NCI-H774 (cell line): ENCODE results near the gene RELCH.

Source experiments
- DNase-seq: peaks from one replicate; lab custom pipeline; 2025; lab: John Stamatoyannopoulos, UW

Gene RELCH

DNA sequence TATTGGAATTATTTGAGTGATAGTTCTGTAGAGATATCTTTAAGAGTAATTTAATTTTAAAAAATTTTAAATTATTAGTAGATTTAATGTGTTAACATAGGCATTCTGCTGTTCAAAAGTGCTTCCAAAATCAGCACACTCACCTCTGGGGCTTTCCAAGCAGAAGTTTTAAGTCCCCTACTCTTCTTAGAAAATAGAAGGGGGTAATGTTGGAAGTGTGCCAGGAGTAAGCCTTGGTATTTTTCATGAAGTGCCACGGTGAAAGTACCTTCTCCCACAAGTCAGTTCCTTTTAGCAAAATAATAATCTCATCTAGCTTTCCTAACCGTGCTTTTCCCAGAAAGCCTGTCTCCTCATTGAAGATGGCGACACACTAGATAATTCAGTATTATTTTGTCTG is 134.1 kb downstream of the RELCH start:
- DNase-seq: no peak

DNA sequence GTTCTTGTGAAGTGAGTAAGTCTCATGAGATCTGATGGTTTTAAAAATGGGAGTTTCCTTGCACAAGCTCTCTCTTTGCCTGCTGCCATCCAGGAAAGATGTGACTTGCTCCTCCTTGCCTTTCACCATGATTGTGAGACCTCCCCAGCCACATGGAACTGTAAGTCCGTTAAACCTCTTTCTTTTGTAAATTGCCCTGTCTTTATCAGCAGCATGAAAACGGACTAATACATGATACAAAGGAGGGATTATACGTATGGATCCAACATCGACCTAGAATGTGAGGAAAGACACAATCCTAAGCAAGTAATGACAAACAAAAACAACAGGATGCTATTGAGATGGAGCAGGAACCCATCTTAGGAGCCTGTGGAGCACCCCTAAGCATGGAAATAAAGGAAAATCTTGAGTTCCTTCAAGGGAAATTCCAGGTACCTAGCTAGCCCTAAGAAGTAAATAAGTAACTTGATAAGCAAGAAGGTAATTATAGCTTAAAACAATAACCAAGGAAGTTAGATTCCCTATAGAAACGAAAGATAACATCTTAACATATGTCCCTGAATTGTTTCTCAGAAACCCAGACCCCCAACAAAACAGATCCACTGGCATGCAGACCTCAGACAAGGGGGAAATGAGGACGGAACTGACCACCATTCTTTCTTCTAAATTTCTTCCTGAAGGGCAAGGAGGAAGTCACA is 136.6 kb downstream of the RELCH start:
- DNase-seq: no peak

DNA sequence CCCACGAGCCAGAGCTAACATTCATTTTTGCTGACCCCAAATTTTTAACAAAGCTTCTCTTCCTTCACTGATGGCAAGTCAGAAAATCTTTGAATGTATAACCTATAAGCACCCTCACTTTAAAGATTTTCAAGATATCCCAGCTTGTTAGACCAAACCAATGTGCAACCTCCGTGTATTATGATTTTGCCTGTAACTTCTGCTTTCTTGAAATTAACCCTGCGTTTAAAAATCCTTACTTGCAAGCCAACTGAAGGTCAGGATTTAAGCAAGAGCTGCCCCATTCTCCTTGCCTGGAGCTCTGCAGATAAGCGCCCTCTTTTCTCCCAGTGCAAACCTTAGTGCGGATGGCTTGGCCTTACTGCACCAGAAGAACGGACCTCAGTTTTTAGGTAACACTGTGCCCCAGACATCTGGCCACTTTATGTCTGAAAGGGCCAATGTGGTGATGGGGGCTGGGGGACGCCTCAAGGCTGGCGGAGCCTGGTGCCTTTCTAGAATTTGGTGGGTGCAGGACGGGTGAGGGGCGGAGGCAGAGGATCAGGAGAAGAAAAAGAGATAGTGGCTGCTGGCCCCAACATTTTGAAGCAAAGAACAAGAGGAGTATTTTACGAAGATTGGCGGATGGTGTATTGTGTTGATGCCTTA is 137.2 kb downstream of the RELCH start:
- no peak for DNase-seq

DNA sequence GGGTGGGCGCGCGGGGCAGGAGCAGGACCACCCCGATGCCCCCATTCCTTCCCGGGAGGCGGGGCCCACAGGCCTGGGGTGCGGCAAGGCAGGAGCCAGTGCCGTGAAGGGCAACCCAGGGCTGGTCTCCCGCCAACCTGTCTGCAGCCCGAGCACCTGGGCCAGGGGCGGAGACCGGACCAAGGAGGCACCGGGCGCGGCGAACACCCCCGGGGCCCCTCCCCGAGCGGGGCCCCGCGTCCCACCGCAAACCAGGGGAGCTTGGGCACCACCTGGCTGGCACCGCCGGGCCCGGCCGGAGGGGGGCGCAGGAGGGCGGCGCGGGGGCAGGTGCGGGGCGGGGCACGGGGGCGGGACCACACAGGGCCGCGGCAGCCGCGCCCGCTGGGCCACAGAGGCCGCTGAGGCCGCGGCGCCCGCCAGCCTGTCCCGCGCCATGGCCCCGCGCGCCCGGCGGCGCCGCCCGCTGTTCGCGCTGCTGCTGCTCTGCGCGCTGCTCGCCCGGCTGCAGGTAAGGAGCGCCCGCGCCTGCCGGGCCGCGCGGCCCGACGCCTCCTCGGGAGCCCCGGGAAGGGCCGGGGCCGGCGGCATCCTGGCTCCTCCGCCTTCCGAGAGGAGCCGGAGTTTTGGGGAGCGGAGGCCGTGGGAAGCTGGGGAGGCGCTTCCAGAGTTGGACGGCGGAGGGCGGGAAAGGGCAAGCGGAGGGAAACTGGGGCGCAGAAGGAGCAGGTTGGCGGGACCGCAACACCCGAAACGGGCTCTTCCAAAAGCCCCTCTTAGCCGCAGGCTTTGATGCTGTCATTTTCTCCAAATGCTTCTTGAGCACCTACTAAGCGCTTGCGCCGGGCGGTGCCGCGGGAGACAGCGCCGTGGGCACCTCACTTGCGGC is 138.1 kb downstream of the RELCH start, which contains the start of gene TNFRSF11A:
TSS of gene TNFRSF11A (plus strand) at position 394 of the 889 bp plus-strand sequence. CDS start at position 437, 43 bp downstream.
- peak; percentile 50 for DNase-seq

DNA sequence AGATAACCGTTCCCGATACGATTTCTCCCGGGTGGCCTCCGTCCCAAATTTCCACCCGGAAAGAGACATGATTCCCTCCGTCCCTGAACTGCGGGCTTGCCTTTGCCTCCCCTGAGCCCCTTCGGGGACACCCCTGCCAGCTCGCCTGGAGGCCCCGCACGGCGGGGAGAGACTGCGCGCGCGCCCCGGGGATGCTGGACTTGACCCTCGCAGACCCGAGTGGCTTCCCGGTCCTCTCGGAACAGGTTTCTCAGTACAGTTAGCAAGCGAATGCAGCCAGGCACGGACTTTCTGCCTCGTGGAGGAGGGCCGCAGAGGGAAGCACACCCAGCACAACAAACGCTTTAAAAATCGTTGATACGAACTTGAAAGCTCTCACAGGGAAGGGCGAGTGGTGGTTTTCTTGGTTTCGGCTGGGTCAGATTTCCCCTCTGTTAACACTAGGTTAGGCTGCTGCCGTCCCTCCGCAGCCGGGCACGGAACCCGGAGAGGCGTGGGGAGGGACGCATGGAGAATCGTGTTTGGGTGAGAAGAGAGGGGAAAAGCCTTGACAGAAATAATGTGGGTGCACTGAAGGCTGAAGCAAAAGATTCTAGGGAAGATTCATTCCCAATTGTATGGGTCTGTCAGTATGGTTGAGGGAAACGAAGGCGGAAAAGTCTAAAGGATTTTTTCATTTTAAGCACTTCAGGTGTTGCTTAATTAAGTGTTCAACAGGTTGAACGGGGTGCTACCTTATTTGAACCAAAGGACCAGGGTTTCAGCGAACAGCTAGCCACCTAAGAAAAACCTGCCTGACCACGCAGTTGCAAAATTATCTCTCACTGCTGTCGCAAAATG is 139.0 kb downstream of the RELCH start:
- DNase-seq: no peak

DNA sequence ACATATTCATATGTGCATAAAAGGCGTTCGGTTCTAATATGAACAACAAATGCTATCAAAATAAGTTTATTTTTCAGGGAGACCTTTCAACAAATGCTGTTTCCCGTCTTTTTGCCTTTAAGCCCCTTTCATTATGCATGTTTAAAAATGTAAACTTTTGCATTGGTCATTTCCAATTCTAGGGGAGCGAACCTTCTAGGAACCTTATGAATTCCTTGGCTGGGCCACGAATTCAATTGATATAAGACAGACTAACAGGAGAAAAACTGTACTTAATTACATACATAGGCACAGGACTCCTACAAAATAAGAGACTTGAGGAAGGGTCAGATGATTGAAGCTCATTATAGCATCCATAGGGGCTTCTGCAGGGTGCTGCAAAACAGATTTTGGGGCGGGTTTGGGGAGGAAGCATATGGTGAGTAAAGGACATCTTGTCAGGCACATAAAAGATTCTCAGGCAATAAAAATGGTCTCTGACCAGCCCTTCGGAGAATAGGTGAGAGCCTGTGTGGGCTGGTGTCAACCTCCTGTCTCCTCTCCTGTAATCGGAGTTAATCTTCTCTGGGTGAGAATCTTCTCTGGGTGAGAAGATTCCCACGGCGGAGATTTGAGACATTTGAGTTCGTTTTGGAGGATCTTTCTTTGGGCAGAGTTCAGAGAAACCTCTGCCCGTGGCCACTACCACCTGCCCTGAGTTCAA is 139.7 kb downstream of the RELCH start:
- no peak for DNase-seq

DNA sequence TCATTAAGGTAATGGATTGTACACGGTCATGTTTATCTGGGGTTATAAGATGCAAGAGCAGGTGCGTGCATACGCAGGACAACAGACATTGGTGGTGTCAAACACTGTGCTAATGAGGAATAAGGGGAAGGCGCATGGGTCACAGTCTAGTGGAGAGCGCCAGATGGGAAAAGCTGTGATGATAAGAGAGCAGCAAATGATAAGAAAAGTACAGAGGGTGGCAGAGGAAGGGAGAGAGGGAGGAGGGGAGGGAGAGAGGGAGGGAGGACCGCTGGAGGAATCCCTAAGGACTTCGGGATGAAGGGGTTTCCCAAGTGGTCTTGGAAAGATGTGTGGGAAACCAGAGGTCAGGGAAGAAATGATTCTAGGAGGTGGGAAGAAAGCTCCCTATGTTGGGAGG is 140.9 kb downstream of the RELCH start:
- peak; percentile 6 for DNase-seq

DNA sequence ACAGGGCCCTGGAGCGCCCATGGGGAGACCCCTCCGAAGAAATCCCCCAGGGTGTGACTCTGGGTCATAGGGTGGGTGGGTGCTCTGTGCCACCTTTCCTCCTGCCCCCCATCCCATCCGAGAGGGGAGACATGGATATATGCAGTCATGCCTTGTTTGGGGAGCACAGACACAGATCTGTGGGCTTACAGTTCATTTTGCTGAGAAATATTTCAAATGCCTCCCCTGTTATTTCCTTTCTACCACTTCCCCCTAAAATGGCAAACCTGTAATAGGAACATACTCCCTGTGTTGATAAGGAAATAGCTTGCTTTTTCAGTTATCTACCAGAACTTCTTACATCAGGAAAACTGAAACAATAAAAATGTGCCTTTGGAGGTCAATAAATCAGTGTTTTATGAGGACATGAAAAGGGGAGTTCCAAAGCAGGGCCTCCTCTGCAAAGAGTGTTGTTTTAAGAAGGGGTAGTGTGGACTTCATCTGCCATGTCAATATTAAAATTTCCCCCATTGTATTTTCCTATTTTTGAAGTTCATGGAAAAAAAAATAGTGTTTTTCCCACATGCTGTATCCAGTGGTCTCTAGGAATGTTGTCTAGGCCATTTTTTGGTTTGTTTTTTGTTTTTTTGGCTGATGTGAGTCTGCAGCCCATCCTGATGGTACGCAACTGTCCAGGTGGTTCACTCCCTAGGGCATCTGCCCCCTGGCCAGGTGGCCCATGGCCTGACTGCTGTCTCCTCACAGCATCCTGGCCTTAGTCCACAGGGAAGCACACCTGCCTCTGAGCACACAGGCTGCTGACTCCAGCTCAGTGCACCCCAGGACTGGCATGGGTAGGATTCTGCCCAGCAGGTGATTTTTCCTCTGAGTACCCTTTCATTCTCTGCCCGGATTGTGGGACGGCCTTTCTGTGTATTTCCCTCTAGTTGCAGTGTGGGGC is 141.8 kb downstream of the RELCH start:
- no peak for DNase-seq

DNA sequence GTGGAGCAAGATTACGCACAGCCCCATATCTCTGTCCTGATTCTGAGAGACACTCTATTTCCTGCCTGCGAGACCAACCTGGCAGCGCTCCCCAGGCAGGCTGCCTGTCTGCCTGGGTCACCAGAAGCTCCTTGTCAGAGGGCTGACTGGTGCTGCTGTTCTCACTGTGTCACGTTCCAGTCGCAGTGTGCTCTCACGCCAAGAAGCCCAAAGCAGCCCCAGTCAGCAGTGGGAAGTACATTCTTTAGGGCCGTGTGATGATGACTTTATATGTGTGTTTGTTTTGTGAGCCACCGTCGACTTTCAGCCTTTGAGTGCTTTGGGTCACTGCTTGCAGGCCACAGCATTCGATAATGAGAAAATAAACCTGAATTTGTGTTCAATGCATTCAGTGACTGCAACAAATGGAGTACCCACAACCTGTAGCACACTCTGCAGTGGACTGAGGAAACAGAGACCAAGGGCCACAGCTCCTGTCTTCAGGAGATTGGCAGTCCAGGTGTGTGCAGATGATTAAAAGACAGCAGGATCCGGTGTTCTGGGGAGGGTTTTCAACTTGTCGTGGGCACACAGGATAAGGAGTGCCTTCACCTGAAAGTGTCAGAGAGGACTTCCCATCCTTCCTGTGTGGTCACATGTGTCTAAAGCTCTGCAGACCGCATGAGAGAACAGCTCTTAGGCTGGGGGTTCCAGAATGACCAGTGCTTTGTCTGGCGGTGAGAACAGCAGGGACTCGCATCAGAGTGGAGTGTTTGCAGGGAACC is 142.8 kb downstream of the RELCH start:
- no peak for DNase-seq

DNA sequence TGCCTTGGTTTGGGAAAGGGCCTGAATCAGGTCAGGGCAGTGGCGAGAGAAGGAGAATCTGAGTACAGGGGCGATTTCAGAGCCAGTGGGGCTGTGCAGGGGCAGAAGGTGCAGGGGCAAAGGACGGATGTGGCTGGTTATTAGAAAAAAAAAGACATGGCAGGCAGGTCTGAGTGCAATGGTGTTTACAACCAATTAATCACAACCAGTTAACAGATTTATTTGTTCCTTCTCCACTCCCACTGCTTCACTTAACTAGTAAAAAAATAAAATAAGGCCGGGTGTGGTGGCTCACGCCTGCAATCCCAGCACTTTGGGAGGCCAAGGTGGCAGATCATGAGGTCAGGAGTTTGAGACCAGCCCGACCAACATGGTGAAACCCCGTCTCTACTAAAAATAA is 143.6 kb downstream of the RELCH start:
- no peak for DNase-seq

DNA sequence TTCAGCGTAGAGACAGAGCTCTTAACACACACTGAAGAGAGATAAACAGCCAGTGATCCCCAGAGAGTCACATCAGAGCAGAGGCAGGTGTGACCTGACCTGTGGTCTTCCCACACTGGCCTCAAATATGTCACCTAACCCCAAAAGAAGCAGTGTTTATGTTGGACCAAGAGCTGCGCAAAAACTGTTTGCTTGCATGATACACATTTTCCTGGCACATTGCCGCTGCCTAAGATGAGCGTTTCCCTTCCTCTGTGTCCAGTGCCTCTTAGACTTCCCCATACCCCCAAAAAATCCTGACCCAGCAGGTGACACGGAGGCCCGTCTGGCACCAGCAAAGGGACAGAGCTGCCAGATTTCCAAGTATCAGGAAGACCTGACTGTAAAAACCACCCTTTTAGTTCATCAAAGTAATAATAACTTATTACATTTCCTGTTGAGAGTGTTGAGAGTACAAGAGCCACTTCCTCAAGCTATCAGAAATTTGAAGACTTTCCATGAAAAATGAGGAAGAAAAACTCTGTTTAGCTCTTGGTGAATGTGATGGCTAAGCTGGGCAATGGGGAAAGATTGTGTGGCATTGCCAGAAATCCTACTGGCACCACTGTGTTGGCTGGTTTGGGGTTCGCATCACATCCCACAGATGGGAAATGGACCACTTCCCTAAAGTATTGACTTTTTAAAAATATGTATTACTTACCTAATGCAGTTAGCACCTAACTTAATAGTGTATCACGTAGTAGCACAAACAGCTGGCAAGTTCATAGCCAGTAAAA is 144.7 kb downstream of the RELCH start:
- DNase-seq: no peak

DNA sequence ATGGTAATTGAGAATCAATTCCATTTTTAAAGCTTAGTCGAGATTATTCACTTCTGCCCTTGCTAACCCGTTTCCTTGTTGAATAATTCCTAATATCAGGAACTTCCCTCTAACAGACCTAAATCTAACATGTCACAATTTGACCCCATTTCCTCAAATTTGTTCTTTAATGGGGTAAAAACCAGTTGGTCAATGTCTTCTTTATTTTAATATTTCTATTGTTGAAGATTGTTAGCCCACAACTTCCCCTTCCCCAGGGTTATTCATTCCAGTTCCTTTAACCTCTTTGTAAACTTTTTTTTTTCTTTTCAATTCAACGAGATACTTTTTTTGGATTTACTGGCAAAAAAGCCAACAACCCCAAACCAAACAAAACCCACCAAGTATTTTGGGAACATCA is 145.4 kb downstream of the RELCH start:
- no peak for DNase-seq

DNA sequence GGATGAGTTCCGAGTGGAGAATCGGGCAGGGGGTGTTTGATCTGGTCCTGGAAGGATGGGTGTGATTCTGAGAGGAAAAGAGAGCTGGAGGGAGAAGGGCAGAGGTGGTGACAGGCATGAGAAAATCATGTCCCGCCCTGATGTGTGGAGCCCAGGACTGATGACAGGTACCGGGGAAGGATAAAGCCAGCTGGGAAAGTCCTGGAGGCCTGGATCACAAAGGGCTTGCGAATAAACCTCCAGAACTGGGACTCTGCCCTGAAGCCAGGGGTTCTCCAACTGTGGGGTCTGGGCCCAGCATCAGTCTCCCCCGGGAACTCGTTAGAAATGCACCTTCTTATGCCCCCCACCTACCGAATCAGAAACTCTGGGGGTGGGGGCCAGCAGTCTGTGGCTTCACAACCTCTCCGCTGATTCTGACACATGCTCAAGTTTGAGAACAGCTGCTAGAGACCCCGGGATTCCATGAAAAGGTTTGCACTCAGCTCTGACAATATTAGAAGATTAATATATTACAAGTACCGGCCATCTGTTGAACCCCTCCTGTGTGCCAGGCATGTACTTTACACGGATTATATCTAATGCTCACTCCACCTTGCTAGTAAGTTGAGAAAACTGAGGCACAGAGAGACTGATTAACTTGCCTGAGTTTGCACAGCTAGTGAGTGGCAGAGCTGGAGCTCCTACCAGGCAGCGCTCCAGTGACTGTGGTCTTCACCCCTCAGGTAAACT is 146.1 kb downstream of the RELCH start:
- DNase-seq: no peak

DNA sequence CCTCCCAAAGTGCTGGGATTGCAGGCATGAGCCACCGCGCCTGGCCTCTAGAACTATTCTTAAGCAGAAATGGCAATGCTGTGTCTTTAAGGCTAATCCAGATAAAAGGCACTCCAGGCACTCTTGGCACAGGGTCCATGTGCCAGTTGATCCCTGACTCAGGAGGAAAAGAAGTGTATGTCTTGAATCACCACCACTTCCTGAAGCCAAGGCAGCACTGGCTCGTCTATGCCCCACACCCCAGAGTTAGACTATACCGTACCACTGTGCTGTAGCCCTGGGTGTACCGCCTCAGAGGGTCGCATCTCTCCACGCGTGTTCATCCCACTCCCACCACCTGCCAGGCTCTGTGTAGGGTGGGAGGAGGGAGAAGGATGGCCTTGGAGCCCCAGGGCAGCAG is 147.1 kb downstream of the RELCH start:
- DNase-seq: no peak

DNA sequence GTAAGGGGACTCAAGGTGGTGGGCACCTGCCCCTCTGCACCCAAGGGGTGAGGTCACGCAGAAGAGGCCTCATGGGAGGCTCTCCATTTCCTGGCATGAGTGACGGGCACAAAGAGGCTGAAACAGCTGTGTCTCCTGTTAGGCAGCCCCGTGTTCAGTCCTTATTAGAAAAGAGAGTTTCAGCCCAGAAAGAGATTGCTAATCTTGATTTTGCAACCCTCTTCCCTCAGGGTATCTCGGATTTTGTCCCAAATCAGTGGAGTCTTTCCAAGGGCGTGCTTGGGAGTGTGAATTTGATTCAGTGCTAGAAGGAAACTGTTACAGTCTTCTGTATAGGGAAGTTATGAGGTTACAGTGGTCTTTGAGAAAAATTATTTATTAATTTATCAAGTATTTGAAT is 148.4 kb downstream of the RELCH start:
- no peak for DNase-seq

DNA sequence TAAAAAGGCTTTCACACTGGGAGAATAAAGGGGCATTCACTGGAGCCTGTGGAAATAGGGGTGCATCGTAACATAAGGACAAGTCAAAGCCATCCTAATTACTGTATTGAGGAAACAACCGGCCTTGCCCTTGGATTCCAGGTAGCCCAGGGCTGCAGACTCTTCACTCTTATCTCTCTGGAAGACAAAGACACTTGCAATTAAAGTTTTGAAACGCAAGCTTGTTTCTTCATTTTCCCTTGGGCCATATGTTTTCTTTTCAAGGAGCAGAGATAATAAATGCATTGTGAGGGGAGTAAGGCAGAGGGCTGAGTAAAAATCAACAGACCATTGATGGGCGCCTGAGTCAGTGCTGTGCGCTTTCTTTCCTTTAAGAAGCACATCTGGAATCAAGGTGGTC is 149.6 kb downstream of the RELCH start:
- no peak for DNase-seq

DNA sequence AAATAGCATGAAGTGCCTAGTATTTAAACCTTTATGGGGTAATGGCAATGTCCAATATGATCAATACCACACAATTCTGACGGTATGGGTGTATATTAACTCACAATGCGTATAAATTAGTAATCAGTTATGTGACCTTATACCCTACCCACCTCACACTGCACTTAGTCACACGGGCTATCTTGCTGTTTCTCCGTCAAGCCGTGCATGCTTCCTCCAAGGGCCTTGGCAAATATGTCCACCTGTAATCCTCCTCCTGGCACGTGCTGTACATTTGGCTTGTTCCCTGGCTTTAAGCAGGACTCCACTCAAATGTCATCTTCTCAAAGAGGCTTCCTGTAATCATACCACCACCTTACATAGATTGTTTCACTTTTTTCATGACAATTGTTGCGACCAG is 150.3 kb downstream of the RELCH start:
- DNase-seq: no peak
